OCI-M2 (cell line): Measurements from ENCODE around the gene GRIP1.

Experiments
- DNase-seq: peaks from one replicate; lab custom pipeline; 2025; ENCODE audit not compliant: unreplicated experiment; lab: John Stamatoyannopoulos, UW

Gene GRIP1

GRCh38 chr12:66647034-66647691 is 31.7 kb downstream of the GRIP1 start:
- no peak for DNase-seq

- no peak for DNase-seq
Measured at GRCh38 chr12:66644151-66644550, 34.7 kb downstream of the GRIP1 start.

- no peak for DNase-seq
Measured at GRCh38 chr12:66640691-66641460, 38.0 kb downstream of the GRIP1 start.

- no peak for DNase-seq
Measured at GRCh38 chr12:66638666-66639065, 40.2 kb downstream of the GRIP1 start.

- DNase-seq, result no peak
Measured at GRCh38 chr12:66637699-66638301, 41.1 kb downstream of the GRIP1 start.

- DNase-seq, result no peak
Measured at GRCh38 chr12:66636771-66637170, 42.1 kb downstream of the GRIP1 start.

- no peak for DNase-seq
Measured at GRCh38 chr12:66633676-66634075, 45.2 kb downstream of the GRIP1 start.

GRCh38 chr12:66629138-66629870 is 49.6 kb downstream of the GRIP1 start:
- DNase-seq, result no peak

GRCh38 chr12:66627988-66628317 is 50.9 kb downstream of the GRIP1 start:
- no peak for DNase-seq

GRCh38 chr12:66627270-66627987 is 51.4 kb downstream of the GRIP1 start:
- no peak for DNase-seq

GRCh38 chr12:66624806-66625205 is 54.1 kb downstream of the GRIP1 start:
- DNase-seq, result no peak

GRCh38 chr12:66623455-66623854 is 55.4 kb downstream of the GRIP1 start:
- DNase-seq, result no peak

- no peak for DNase-seq
Measured at GRCh38 chr12:66620688-66621087, 58.2 kb downstream of the GRIP1 start.

GRCh38 chr12:66620026-66620425 is 58.9 kb downstream of the GRIP1 start:
- DNase-seq, result no peak

- DNase-seq, result no peak
Measured at GRCh38 chr12:66617991-66618390, 60.9 kb downstream of the GRIP1 start.

- no peak for DNase-seq
Measured at GRCh38 chr12:66612090-66612775, 66.6 kb downstream of the GRIP1 start.

- DNase-seq, result no peak
Measured at GRCh38 chr12:66607147-66607546, 71.7 kb downstream of the GRIP1 start.

GRCh38 chr12:66605293-66605692 is 73.6 kb downstream of the GRIP1 start:
- no peak for DNase-seq

- DNase-seq, result no peak
Measured at GRCh38 chr12:66603981-66604479, 74.8 kb downstream of the GRIP1 start.

GRCh38 chr12:66603461-66603860 is 75.4 kb downstream of the GRIP1 start:
- DNase-seq, result no peak
